GM18870 (cell line): Measurements from ENCODE around the gene LAG3.

Experiments used
- ATAC-seq: cut with Tn5 transposase; IDR thresholded peaks from one replicate; pipeline ENCODE4 v1.9.1; 2021; ENCODE audit warnings: moderate library complexity; ENCODE audit not compliant: unreplicated experiment

LAG3 gene

DNA sequence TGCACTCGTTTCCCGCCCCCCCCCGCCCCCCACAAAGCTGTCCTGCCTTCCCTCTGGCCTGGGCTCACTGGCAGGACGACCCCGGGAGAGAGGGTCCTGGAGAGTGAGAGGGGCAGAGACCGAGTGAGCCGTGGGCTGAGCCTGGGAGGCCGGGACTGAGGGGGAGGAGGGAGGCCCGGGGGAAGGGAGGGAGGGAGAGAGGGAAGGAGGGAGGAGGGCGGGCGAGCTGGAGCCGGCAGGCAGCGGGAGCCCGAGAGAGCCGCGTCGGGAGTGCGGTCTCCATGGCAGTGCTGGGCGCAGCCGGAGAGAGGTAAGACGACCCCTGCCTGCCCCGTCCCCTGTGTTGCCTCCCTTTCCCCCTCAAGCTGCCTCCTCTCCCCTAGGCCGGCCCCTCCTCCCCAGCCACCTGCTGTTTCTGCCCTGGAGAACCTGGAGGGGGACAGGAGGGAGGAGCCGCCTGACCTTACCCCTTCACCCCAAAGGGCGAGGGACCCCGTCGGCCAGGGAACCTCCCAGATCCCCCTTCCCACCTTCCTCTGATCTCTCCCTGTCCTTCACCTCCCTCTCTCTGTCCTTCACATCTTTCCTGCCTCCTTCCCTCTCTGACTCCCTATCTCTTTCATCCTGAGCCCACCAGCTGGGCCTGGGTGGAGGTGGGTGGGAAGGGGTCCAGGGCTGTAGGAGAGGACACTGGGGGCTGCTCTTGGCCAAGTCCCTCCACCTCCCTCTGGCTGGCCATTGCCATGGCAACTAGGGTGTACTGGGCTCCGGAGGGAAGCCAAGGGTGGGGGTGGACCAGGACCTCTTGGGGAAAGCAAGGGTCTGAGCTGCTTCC lies 49.5 kb downstream of the LAG3 start, which contains the start of gene GPR162:
Gene GPR162, plus strand, starts transcription at position 231 of the 835 bp plus-strand sequence. CDS start 2,078 bp downstream, outside the sequence.
- no peak for ATAC-seq

DNA sequence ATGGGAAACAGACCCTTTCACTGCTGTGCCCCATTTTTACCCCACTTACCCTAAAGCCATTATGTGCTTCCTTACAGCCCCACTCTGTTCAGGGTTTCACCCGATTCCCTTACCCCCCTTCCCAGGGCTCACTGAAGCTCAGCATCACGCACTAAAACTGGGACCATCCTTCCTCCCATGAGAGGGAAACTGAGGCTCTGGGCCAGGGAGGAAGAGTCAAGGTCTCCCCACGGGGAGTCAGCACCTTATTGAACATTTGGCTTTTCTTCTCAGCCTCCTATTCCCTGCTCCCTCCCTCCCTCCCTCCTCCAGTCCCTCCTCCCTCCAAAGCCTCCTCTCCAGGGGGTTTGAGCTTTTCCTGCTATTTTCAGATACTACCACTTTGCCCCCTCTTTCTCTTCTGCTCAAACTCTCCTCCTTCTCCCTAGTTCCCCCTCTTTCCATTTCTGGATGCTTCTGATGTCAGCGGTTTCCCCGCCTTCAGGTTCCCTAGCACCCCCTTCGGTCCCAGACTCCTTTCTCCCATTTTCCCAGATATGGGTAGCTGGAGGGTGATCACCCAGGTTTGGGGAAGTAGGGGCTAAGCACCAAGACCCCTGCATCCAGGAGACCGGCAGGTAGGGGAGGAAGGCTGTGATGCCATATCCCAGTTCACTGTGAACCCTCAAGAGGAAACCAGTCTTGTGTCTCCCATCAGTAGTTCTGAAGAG lies 50.3 kb downstream of the LAG3 start:
- no peak for ATAC-seq

DNA sequence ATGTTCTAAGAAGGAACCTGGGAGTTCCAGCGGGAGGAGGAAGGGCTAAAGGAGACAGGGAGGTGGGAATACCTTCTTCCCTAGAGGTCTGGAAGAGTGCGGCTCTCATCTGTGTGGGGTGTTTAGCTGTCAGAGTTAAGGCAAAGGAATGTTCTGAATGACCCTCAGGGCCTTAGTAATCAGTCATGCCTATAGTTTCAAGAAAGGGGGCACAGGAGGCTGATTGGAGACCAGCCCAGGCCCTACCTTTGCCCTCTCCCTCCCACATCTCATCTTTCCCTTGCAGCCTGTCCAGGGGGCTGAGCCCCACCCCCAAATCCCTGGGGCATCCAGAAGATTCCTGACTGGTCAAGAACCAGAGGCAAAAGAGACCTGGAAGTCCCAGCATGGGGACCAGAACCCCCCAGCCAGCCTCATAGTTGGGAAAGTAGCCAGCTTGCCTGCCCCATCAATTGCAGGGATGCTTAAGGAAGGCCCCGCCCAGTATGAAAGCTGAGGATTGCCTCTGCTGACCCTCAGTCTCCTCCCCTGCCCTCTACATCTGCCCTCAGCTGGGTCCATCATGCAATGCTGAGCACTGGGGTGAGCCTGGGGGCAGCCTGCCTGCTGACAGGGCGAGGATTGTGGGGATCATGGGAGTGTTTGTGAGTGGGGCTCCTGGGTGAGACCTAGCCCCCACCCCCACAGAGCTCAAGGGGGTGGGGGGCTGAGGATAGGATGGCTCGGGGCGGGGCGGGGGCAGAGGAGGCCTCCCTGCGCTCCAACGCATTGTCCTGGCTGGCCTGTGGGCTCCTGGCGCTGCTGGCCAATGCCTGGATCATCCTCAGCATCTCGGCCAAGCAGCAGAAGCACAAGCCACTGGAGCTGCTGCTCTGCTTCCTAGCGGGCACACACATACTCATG lies 51.1 kb downstream of the LAG3 start:
- ATAC-seq = no peak

DNA sequence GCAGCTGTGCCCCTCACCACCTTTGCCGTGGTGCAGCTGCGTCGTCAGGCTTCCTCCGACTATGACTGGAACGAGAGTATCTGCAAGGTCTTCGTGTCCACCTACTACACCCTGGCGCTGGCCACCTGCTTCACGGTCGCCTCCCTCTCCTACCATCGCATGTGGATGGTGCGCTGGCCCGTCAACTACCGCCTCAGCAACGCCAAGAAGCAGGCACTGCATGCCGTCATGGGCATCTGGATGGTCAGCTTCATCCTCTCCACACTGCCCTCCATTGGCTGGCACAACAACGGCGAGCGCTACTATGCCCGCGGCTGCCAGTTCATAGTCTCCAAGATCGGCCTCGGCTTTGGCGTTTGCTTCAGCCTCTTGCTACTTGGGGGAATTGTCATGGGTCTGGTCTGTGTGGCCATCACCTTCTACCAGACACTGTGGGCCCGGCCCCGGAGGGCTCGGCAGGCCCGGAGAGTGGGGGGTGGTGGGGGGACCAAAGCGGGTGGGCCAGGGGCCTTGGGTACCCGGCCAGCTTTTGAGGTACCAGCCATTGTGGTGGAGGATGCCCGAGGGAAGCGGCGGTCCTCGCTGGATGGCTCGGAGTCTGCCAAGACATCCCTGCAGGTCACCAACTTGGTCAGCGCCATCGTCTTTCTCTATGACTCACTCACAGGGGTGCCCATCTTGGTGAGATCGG lies 51.9 kb downstream of the LAG3 start:
- no peak for ATAC-seq

DNA sequence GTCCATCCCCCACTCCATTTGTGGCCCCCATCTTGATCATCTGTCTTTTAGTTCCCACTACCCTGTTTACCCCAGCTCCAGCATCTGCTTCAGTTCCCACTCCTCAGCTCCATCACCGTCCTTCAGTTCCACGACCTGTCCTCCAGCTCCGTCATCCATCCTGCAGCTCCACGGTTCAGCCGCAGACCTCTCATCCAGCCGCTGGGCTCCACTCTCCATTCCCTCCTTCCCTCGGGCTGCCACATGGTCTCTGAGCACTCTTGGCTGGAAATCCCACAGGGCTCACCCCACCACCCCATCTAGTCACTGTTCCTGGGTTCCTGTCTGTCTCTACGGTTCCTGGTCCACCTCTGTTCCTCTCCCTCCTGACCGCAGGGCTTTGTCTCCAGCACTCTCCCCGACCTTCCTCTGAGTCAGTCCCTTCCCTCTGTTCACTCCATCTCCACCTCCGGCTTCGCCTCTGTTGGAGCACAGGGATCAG lies 52.6 kb downstream of the LAG3 start:
- no peak for ATAC-seq

DNA sequence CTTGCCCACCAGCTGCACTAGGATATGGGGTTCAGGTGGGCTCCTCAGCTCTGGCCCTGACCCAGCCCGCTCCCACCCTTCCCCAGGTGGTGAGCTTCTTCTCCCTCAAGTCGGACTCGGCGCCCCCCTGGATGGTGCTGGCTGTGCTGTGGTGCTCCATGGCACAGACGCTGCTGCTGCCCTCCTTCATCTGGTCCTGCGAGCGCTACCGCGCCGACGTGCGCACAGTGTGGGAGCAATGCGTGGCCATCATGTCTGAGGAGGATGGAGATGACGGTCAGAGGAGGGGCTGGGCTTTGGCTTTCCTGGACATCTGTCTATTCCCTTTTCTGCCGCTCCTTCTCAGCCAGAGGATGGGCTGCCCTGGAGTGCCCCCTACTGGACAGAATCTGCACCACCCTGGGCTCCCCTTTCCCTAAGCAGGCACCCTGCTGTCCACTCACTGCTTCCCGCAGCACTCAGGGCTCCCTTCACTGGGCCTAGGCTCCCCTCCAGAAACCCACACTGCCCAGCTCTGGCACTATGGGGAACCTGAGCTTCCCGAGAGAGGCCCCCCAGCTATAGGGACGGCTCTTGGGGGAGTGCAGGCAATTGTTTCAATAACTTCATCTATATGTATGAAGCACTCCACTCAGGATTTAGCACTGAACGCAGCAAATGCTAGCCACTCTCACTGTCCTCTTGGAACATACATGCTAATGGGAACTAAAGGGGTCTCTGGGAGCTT lies 53.2 kb downstream of the LAG3 start:
- ATAC-seq = peak; percentile 47

DNA sequence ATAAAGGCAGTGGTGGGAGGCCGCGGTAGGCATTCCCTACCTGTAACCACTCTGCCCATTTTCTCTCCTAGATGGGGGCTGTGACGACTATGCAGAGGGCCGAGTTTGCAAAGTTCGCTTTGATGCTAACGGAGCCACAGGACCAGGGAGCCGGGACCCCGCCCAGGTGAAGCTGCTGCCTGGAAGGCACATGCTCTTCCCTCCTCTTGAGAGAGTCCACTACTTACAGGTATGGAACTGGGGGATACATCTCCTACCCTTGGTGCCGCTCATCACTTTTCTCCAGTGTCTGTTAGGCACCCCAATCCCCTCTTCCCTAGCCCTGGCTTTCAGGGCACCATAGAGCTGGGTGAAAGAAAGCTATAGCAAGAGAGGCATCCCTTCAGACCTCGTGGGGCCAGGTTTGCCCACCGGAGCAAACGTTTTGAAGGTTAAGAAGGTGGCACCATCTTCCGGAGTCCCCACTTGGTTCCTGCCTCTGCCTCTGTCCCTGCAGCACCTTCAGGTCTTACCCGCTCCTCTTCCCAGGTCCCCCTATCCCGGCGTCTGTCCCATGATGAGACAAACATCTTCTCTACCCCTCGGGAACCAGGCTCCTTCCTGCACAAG lies 53.9 kb downstream of the LAG3 start:
- no peak for ATAC-seq

DNA sequence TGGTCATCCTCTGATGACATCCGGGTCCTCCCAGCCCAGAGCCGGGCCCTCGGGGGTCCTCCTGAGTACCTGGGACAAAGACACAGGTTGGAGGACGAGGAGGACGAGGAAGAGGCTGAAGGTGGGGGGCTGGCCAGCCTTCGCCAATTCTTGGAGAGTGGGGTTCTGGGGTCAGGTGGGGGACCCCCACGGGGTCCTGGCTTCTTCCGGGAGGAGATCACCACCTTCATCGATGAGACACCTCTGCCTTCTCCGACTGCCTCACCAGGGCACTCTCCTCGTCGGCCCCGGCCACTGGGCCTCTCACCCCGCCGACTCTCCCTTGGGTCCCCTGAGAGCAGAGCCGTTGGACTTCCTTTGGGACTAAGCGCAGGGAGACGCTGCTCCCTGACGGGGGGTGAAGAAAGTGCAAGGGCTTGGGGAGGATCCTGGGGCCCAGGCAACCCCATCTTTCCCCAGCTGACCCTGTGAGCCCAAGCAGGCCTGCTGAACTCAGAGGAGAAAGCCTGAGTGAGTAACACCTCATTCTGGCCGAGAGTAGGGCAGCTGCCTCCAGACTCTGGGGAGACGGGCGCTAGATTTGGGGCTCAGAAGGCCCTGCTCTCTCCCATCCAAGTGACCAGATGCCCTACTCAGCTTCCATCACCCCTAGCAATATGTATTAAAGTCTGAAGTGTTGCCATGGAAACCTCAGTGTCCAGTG lies 54.6 kb downstream of the LAG3 start:
- no peak for ATAC-seq

DNA sequence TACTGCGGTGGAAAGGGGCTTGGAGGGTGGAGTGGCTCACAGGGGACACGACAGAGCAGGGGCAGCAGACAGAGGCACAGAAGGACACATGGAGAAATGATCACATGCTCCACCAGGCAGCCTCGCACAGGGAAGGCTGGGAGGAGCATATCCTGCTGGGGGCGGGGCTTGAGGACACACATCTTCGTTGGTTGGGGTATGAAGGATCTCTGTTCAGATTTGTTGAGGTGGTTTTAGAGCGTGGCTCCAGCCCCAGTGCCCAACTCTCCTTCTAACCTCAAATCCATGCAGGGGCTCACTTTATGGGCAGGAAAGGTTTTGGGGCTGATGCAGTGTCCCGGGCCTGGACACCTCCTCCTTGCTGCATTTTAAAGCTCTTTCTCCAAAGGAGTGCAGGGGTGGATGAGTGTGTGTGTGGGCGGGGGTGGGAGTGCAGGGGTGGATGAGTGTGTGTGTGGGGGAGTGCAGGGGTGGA lies 55.2 kb downstream of the LAG3 start:
- ATAC-seq = no peak
